IPS-NIHi7 (cell line): ENCODE measurements around the gene KLF5.

Source experiments
- DNase-seq: peaks from one replicate; pipeline ENCODE4 v3.0.0; 2012; ENCODE audit warnings: mixed read lengths; ENCODE audit errors: extremely low spot score

The KLF5 gene

DNA sequence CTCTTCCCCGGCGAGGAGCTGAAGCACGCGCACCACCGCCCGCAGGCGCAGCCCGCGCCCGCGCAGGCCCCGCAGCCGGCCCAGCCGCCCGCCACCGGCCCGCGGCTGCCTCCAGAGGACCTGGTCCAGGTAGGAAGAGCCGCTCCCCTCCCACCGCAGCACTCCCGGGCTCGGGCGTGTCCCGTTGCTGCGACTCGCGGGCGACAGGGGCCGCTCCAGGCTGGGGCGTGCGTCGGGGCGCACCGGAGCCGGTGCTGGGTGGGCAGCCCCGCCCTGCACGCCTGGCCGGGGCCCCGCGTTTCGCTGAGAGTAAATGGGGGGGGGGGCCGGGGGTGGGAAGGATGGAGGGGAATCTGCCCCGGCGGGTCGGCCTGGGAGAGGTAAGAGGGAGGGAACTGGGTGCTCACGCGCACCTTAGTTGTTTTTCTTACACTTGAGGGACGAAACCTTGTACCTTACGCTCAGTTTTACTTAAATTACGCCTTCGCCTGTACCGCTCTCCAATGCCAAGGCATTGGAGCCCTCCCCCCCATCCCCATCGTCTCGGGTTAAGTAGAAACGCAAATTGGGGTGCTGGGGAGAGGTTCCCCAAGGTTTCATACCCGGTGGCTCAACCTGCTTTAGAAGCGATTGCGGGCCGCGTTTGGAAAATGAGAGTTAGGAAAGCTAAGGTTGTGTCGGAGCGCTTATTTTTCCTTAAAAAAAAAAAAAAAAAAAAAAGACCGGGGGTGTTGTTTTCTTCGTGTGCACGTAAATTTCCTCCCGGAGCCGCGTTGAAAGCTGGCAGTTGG lies 850 bp downstream of the KLF5 start:
- DNase-seq, result peak; percentile 70

DNA sequence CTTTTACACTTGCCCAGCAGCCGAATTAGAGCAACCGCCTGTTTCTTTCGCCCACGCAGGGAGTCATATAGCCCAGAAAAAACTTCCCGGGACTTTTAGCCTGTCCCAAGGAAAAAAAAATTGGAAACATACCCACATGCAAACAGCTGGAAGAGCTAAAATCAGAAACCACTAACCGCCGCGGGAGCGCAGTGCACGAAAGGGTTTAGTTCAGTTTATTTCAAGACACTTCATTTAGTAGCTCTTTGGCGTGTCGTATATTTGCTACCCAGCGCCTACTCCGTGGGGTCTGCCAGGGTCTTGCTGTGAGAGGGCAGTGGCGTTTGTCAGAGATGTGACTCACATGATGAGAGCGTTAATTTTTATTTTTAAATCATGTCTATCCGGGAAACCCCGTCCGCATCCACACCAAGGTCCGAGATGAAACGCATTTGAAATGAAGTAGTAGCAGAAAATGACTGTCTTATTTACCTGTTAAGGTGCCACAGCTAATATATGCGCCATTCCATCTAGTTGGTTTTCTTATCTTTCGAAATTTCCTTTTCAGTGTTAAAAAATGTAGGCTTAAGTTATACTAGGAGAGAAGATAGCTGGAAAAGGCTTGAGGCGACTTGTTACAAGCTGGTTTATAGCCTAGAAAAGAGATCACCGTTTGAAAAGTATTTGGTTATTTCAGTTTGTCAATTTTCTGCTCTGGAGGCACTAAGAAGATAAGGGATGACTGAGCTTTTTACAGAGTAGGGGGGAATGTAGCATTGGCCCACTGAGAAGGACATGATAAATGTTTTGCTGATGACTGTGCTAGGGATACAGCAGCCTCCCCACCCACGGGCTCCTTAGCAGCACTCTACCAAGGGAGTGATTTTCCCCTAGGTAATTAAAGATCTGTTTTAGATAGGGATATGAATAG lies 1.7 kb downstream of the KLF5 start:
- DNase-seq, result peak; percentile 28

DNA sequence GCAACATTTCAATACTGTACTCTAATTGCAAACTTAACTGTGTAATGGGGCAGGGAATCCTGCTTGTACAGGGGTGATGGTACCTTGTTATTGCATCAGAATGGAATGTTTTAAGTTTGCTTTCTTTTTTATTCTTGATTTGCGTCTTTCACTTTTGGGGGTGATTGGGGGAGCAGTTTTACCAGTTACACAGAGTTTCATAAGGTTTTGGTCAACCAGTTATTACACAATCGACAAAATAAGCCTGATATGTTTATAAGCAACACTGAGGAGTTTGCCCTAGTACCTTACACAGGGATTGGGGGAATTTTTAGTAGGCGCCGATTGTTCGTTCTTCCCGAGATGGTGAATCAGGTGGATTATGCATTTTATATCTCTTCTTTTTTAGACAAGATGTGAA lies 2.7 kb downstream of the KLF5 start:
- no peak for DNase-seq

DNA sequence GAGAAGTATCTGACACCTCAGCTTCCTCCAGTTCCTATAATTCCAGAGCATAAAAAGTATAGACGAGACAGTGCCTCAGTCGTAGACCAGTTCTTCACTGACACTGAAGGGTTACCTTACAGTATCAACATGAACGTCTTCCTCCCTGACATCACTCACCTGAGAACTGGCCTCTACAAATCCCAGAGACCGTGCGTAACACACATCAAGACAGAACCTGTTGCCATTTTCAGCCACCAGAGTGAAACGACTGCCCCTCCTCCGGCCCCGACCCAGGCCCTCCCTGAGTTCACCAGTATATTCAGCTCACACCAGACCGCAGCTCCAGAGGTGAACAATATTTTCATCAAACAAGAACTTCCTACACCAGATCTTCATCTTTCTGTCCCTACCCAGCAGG lies 3.1 kb downstream of the KLF5 start:
- DNase-seq, result no peak

DNA sequence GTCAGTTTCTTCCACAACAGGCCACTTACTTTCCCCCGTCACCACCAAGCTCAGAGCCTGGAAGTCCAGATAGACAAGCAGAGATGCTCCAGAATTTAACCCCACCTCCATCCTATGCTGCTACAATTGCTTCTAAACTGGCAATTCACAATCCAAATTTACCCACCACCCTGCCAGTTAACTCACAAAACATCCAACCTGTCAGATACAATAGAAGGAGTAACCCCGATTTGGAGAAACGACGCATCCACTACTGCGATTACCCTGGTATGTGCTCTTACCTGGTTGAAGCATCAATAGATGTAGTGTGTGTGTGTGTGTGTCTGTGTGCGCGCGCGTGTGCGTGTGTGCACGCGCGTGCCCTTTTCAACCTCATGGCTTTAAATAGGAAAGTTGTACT lies 3.7 kb downstream of the KLF5 start:
- DNase-seq, result no peak

DNA sequence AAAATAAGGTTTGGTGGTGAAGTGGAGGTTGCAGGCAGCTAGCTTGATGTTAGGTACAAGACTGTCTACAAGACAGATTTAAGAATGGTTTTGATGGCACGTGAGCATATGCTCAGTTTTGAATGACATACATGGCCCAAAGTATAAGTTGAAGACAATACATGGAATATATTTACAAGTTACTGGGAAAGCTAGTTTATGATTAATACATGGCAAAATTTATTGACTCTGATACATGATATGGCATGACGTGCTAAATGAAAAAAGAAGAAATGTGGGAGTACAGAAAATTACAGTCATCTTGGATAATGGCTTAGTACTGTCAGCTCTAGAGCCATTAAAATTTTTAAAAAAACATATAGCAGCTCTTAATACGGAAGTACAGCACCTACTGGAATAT lies 4.4 kb downstream of the KLF5 start:
- no peak for DNase-seq

DNA sequence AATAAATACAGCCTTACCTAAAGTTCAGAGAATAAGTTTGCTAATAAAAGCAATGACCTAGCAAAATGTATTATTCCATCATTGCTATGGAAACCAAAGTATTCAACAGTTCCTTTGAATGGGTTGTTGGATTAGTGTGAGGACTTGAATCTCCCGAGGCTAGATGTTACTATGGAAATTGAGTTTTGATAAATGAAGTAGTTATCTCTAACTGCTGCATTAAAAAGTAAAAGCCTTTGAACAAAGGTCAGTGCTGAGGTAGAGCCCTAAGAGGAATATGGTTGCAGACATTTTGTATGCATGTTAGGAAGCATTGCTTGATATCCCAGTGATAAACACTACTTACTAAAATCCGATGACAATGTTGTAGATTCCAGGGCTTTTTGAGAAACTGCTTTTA lies 6.2 kb downstream of the KLF5 start:
- DNase-seq, result no peak

DNA sequence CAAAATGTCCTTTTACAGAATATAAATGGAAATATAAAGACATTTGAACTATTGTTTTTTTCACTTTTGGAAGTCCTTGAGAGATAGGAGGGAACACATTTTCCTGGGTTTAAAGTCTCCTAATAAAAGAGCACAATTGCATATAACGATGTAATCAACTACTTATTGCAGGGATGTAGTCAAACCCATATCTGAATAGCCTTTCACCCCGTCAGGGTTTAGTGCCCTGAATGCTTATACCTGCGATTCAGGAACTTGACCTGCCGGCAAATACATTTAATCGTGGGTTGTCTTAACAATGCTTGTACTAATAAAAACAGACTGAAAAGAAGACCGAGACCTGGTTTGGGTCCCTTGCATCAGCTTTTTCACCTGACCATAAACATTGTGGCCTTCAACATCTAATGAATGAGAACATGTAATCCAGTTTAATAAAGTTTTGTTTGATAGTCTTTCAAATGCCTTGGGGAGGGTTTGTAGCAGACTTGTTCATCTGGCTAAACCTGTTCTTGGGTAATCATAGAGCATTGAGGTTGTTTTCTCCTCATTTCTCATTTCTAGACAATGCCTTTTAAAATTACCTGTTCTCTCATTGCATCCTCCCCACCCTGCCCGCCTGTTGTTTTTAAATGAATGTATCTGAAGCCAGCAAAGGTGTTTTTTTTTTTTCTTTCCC lies 7.0 kb downstream of the KLF5 start:
- no peak for DNase-seq

DNA sequence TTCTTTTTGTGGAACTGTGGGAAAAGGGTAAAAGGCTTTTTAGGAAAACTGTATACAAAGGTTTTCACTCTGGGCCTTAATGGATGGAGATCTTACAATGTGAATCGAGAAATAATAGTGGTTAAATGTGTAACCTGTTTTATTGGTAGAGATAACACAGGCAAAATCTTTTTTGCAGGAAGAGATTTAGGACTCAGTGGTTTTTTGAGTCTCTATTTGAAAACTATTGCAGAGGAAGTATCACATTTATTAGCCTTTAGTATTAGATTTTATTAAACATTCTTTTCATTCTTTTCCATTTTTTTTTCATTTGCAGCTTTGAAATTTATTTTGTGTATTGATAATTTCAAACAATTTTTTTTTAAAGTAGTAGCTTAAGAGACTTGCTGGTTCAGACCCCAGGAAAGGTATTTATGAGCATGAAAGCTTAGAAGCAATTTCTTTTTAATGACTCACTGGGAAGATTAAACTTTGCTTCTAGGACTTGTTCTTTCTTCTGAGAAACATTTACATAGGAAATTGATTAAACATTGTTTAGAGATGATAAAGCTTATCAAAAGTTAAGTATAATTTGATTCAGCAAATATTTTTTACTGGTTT lies 10.5 kb downstream of the KLF5 start:
- DNase-seq, result no peak

DNA sequence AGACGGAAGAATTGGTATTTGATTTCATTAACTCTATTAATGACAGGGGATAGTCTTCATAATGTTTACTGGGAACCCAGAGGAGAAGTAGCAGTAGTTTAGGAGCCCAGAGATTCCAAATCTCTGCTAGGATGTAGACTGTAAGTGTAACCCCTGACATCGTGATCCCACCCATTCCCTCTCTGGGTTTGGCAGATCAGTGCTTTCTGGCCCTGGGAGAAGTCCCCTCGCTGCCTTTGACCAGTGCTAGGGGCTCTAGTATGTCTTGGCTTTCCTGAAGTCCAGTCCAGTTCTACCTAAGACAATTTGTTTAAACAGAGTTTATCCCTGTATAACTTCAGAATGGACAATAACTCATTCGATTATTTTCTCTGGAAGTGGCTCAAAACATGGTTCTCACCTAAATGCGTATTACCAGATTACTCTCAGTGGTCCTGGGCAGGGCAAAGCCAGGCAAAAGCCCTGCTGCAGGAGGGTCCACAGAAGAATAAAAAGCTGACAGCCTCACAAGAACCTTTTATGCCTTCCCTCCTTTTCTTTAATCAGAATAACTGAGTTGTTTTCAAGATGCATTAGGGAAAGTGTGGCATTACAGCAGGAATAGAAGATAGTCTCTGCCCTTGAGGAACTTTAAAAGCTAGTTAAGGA lies 11.8 kb downstream of the KLF5 start:
- no peak for DNase-seq

DNA sequence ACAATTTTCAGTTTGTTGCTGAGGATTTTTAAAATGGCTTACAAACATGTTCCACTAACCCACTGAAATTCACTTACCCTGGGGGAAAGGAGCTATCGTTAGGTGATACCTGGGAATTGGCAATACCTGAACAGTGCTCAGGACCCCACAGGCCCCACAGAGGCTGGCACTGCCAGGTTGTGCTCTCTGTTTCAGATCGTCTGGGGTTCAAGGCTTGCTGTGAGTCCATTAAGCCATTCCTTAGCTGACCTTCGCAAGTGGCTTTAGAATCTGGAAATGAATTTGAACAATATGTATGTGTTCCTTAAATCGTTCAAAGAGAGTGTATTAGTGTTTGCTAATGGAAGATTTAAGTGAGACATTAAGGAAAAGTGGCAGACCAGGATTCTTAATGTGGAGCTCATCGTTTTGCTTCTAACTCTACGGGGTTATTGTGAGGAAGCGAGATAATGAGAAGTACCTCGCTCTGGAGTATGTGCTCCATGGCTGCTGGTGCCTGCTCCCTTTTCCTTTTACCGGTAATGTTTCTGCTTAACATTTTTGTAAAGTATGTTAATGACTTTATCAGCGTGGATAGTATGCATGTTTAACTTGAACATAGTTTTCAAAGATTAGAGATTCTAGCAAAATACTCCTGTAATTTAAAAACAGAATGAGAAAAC lies 13.6 kb downstream of the KLF5 start:
- no peak for DNase-seq

DNA sequence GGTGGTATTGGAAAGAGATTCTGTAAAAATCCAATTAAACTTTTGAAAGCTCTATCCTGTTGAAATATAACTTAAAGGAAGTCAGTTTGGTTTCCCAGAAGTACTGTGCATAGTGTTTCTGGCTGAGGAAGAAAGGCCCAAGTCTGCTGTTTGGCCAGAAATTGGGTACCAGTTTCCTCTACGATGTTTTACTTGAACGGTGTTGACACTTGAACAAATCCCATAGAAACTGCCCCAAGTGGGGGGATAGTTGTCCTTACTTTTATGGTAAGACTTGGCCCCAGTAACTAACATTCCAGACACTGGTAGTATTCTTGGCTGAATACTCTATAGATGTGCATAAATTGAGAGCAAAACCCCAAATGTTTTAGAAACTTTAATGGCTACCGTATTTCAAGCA lies 14.2 kb downstream of the KLF5 start:
- DNase-seq, result no peak

DNA sequence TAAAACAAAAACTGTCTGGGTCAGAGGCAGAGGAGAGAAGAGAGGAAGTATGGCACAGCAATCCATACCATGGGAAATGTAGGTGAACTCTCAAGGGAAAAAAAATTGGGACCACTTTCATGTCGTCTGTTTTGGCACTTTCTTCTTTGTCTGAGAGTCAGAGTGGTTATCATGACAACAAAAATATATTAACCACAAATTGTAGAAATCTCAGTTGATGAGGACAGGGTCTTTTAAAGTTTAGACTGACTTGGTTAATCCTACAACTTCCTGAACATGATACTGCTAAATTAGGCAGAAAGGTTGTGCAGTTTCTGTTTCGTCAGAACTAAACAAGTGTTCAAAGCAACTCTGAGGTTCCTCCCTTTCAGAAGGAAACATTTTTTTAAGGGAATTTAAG lies 15.2 kb downstream of the KLF5 start:
- no peak for DNase-seq

DNA sequence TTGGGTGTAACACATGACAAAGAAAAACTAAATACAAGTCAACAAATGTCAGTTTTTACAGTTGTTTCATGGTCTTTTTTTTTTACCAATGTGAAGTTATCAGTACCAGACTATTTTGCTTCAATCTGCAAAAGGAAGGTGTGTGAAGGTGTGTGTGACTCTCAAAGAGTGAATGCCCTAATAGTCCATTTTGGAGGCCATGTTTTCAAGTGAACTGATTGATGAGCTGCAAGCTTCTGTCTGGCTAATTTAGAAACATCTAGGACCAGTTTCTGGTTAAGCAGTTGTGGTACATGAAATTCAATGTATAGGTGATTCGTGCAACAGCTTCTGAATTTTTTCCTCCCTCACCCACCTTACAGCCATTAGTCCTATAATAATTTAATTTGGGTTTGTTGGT lies 16.1 kb downstream of the KLF5 start:
- no peak for DNase-seq

DNA sequence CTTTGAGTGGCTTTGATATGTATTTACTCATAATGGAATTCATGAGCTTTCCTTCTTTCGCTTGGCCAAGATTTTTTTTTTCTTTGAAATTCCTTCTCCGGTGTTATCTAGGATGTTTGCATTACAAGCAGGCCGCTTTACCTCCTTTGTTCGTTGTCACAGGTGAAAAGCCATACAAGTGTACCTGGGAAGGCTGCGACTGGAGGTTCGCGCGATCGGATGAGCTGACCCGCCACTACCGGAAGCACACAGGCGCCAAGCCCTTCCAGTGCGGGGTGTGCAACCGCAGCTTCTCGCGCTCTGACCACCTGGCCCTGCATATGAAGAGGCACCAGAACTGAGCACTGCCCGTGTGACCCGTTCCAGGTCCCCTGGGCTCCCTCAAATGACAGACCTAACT lies 16.7 kb downstream of the KLF5 start:
- peak; percentile 37 for DNase-seq

DNA sequence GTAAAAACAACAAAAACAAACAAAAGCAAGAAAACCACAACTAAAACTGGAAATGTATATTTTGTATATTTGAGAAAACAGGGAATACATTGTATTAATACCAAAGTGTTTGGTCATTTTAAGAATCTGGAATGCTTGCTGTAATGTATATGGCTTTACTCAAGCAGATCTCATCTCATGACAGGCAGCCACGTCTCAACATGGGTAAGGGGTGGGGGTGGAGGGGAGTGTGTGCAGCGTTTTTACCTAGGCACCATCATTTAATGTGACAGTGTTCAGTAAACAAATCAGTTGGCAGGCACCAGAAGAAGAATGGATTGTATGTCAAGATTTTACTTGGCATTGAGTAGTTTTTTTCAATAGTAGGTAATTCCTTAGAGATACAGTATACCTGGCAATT lies 17.1 kb downstream of the KLF5 start:
- no peak for DNase-seq

DNA sequence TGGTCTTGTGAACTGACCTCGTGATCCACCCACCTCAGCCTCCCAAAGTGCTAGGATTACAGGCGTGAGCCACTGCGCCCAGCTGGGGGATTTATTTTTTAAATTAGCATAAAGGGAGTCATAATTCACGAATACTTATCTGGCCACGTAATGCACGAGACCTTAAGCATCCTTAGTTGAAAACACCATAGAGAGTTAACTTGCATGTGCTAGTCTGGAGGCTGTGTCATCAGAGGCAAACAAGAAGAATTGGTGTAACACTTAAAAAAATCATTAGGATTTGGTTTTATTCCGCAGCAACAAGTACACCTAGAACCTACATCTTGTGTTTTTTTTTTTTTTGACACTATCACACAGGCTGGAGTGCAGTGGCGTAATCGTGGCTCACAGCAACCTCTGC lies 19.1 kb downstream of the KLF5 start:
- no peak for DNase-seq

DNA sequence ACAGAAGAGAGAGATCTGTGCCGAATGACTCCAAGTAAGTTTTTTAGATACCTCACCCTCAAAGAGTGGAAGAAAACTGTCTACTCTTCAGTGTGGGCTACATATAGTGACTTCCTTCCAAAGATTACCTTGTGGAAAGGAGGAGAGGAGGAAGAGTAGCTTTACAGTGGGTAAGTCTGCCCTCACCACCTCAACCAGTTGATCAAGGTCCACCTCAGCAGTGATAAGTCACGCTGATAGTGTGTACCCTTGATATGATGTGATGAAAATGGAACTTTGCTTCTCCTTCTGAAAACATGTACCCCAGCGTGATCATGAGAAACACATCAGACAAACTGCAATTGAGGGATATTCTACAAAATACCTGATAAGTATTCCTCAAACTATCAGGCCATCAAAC lies 20.6 kb downstream of the KLF5 start:
- no peak for DNase-seq

DNA sequence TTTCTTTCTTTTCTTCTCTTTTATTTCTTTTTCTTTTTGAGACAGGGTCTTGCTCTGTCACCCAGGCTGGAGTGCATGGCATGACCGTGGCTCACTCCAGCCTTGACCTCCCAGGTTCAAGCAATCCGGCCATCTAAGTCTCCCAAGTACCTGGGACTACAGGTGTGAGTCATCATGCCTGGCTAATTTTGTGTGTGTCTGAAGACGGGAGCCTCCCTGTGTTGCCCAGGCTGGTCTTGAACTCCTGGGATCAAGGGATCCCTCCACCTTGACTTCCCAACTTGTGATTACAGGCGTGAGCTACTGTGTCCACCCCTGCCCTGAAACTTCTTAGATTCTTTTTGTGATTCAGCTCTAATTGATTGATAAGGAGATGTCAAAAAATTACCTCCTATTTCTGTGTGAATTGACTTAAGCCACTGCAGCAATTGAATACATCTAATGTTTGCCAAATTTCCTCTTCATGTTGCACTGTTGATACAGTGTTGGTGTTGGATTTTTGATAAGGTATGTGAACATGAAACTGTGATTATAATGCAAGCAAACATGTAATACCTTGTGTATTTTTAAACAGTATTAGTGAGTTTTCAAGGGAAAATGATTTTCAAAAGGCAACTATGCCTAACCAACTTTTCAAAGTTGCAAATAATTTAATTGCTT lies 22.6 kb downstream of the KLF5 start:
- DNase-seq, result no peak

DNA sequence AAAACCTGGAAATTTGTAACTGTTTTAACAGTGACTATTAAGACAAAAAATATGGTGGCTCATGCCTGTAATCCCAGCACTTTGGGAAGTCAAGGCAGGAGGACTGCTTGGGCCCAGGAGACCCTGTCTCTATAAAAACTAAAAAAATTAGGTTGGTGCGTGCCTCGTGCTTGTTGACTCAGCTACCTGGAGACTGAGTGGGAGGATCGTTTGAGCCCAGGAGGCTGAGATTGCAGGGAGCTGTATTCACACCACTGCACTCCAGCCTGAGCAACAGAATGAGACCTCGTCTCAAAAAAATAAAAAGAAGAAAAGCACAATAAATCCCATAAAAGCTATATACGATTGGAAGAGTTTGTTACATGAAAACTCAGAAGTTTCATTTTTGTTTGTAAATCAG lies 23.7 kb downstream of the KLF5 start:
- DNase-seq, result no peak

DNA sequence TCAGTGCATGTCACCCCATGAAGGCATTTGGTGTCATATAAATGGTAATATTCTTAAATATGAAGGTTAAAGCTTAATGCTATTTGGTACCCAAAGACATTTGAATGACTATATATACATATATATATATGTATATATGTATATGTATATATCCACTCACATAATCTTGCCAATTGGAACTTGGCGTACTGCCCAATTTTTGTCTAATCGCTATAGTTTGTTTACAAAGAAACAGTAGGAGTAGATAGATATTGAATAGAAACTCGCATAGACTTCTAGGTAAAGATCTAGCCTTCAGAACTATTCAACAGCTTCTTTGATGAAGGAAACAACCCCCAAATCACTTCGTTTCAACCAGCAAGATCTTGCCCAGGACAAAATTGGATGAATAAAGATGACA lies 24.1 kb downstream of the KLF5 start:
- no peak for DNase-seq
